Measurements from ENCODE around the gene PDIA5. TPM values are rescaled to one million over a fixed set of nuclear protein-coding genes. Genes with fewer than 3 reads are reported as not detected.
A peak's percentile ranks its signal among the peaks of the same experiment; 100 is the strongest.

The PDIA5 gene
- total RNA-seq, 1 experiment from 2014 or later: 41.5 TPM

DNA sequence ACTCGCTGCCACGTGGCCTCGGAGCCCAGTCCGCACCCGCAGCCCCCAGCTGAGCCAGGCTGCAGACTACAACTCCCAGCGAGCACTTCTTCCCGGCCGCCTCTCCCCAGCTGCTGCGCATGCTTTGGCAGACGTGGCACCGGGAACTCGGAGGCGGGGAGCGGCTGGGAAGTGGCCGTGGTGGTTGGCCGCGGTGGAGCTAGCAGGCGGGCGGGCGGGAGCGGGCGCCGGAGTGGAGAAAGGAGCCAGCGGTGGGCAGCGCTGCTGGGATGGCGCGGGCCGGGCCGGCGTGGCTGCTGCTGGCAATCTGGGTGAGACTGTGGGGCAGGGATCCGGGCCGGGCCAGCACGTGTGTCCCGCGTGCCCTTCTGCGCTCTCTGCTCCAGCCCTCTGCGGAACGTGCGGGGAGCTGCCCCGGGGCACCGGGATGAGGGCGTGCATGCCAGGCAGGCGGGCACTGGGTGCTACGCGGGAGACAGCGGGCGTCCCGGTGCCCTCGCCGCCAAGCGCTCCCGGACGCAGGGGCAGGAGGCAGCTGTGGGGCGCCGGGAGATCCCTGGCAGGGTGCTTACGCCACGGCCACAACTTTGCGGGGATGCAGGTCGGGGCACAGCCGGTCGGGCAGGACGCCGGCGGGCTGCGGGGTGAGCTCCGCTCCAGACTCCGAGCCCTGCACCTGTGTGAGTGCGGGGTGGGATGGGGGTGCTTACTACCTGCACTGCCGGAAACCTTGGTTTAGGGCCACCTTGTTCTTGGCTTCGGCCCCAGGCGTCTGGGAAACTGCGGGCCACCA lies at the start of gene PDIA5 (continued):
- TF ChIP-seq JUN (CRISPR knock-in tag; IDR thresholded peaks at IDR 0.05) (peak; percentile 52; the same call in 1 of the 2 replicates), TEAD1 (CRISPR knock-in tag; IDR thresholded peaks at IDR 0.05) (peak; percentile 90), SOX15 (CRISPR knock-in tag; IDR thresholded peaks at IDR 0.05) (no peak), SMAD3 (CRISPR knock-in tag; IDR thresholded peaks at IDR 0.05; ENCODE audit: borderline replicate concordance) (no peak), ZNF121 (CRISPR knock-in tag; IDR thresholded peaks at IDR 0.05) (no peak), MAX (CRISPR knock-in tag; IDR thresholded peaks at IDR 0.05) (peak; percentile 99), SMAD4 (CRISPR knock-in tag; IDR thresholded peaks at IDR 0.05) (no peak), ZNF219 (CRISPR knock-in tag; IDR thresholded peaks at IDR 0.05; ENCODE audit: borderline replicate concordance) (peak; percentile 37; the same call in 1 of the 2 replicates), FOXP1 (CRISPR knock-in tag; IDR thresholded peaks at IDR 0.05; ENCODE audit: borderline replicate concordance) (peak; percentile 92; the same call in 1 of the 2 replicates), ZNF423 (CRISPR knock-in tag; IDR thresholded peaks at IDR 0.05) (no peak), E2F5 (CRISPR knock-in tag; IDR thresholded peaks at IDR 0.05) (peak; percentile 83), NR3C1 (CRISPR knock-in tag; conservative IDR thresholded peaks at IDR 0.05; ENCODE audit: low read depth) (no peak; the same call in none of the 2 replicates), JAZF1 (CRISPR knock-in tag; IDR thresholded peaks at IDR 0.05) (no peak), ZNF232 (CRISPR knock-in tag; IDR thresholded peaks at IDR 0.05) (peak; percentile 80; the same call in 1 of the 2 replicates), CTCF (IDR thresholded peaks at IDR 0.05) (no peak)
- TF ChIP-seq, protein P1, sequence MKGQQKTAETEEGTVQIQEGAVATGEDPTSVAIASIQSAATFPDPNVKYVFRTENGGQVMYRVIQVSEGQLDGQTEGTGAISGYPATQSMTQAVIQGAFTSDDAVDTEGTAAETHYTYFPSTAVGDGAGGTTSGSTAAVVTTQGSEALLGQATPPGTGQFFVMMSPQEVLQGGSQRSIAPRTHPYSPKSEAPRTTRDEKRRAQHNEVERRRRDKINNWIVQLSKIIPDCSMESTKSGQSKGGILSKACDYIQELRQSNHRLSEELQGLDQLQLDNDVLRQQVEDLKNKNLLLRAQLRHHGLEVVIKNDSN (CRISPR knock-in tag; IDR thresholded peaks at IDR 0.05): peak; percentile 88
- TF ChIP-seq, protein P2, sequence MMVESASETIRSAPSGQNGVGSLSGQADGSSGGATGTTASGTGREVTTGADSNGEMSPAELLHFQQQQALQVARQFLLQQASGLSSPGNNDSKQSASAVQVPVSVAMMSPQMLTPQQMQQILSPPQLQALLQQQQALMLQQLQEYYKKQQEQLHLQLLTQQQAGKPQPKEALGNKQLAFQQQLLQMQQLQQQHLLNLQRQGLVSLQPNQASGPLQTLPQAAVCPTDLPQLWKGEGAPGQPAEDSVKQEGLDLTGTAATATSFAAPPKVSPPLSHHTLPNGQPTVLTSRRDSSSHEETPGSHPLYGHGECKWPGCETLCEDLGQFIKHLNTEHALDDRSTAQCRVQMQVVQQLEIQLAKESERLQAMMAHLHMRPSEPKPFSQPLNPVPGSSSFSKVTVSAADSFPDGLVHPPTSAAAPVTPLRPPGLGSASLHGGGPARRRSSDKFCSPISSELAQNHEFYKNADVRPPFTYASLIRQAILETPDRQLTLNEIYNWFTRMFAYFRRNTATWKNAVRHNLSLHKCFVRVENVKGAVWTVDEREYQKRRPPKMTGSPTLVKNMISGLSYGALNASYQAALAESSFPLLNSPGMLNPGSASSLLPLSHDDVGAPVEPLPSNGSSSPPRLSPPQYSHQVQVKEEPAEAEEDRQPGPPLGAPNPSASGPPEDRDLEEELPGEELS (CRISPR knock-in tag; IDR thresholded peaks at IDR 0.05): peak; percentile 90
- TF ChIP-seq, protein P3, sequence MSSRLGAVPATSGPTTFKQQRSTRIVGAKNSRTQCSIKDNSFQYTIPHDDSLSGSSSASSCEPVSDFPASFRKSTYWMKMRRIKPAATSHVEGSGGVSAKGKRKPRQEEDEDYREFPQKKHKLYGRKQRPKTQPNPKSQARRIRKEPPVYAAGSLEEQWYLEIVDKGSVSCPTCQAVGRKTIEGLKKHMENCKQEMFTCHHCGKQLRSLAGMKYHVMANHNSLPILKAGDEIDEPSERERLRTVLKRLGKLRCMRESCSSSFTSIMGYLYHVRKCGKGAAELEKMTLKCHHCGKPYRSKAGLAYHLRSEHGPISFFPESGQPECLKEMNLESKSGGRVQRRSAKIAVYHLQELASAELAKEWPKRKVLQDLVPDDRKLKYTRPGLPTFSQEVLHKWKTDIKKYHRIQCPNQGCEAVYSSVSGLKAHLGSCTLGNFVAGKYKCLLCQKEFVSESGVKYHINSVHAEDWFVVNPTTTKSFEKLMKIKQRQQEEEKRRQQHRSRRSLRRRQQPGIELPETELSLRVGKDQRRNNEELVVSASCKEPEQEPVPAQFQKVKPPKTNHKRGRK (CRISPR knock-in tag; IDR thresholded peaks at IDR 0.05; ENCODE audit: borderline replicate concordance): no peak
- TF ChIP-seq, protein P4, sequence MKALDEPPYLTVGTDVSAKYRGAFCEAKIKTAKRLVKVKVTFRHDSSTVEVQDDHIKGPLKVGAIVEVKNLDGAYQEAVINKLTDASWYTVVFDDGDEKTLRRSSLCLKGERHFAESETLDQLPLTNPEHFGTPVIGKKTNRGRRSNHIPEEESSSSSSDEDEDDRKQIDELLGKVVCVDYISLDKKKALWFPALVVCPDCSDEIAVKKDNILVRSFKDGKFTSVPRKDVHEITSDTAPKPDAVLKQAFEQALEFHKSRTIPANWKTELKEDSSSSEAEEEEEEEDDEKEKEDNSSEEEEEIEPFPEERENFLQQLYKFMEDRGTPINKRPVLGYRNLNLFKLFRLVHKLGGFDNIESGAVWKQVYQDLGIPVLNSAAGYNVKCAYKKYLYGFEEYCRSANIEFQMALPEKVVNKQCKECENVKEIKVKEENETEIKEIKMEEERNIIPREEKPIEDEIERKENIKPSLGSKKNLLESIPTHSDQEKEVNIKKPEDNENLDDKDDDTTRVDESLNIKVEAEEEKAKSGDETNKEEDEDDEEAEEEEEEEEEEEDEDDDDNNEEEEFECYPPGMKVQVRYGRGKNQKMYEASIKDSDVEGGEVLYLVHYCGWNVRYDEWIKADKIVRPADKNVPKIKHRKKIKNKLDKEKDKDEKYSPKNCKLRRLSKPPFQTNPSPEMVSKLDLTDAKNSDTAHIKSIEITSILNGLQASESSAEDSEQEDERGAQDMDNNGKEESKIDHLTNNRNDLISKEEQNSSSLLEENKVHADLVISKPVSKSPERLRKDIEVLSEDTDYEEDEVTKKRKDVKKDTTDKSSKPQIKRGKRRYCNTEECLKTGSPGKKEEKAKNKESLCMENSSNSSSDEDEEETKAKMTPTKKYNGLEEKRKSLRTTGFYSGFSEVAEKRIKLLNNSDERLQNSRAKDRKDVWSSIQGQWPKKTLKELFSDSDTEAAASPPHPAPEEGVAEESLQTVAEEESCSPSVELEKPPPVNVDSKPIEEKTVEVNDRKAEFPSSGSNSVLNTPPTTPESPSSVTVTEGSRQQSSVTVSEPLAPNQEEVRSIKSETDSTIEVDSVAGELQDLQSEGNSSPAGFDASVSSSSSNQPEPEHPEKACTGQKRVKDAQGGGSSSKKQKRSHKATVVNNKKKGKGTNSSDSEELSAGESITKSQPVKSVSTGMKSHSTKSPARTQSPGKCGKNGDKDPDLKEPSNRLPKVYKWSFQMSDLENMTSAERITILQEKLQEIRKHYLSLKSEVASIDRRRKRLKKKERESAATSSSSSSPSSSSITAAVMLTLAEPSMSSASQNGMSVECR (CRISPR knock-in tag; IDR thresholded peaks at IDR 0.05; ENCODE audit: borderline replicate concordance): no peak; the same call in none of the 2 replicates
- TF ChIP-seq, protein P5, sequence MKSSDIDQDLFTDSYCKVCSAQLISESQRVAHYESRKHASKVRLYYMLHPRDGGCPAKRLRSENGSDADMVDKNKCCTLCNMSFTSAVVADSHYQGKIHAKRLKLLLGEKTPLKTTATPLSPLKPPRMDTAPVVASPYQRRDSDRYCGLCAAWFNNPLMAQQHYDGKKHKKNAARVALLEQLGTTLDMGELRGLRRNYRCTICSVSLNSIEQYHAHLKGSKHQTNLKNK (CRISPR knock-in tag; IDR thresholded peaks at IDR 0.05): no peak
- TF ChIP-seq, protein P6, sequence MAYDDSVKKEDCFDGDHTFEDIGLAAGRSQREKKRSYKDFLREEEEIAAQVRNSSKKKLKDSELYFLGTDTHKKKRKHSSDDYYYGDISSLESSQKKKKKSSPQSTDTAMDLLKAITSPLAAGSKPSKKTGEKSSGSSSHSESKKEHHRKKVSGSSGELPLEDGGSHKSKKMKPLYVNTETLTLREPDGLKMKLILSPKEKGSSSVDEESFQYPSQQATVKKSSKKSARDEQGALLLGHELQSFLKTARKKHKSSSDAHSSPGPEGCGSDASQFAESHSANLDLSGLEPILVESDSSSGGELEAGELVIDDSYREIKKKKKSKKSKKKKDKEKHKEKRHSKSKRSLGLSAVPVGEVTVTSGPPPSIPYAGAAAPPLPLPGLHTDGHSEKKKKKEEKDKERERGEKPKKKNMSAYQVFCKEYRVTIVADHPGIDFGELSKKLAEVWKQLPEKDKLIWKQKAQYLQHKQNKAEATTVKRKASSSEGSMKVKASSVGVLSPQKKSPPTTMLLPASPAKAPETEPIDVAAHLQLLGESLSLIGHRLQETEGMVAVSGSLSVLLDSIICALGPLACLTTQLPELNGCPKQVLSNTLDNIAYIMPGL (CRISPR knock-in tag; IDR thresholded peaks at IDR 0.05): peak; percentile 70; the same call in 1 of the 2 replicates
- TF ChIP-seq, protein P7, sequence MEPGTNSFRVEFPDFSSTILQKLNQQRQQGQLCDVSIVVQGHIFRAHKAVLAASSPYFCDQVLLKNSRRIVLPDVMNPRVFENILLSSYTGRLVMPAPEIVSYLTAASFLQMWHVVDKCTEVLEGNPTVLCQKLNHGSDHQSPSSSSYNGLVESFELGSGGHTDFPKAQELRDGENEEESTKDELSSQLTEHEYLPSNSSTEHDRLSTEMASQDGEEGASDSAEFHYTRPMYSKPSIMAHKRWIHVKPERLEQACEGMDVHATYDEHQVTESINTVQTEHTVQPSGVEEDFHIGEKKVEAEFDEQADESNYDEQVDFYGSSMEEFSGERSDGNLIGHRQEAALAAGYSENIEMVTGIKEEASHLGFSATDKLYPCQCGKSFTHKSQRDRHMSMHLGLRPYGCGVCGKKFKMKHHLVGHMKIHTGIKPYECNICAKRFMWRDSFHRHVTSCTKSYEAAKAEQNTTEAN (CRISPR knock-in tag; IDR thresholded peaks at IDR 0.05): peak; percentile 36; the same call in 1 of the 2 replicates

All from WTC11 (cell line).